ENCODE measurements around the gene TBC1D8.

DNA sequence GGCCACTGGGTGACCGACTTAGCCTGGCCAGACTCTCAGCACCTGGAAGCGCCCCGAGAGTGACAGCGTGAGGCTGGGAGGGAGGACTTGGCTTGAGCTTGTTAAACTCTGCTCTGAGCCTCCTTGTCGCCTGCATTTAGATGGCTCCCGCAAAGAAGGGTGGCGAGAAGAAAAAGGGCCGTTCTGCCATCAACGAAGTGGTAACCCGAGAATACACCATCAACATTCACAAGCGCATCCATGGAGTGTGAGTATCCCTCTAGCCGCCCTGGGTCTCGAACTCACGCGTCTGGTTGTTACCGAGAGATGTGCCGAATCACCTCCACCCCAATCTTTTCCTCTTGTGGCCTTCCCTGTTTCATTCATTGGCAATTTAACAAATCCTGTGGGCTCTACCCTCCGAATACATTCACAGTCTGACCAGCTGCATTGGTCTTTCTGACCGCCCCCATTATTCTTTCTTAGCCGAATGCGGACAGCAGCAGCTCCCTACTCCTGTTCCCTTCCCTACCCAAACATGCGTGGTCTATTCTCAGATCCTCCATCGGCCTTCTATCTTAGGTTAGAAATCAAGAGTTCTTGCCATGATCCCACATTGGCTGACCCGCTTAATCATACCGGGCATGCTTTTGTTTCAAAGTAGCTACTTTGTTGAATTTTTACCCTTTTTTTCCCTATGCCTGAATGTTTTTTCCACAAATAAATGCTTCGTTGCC, 148.5 kb downstream of the TBC1D8 start:
- TF ChIP-seq, protein P1, sequence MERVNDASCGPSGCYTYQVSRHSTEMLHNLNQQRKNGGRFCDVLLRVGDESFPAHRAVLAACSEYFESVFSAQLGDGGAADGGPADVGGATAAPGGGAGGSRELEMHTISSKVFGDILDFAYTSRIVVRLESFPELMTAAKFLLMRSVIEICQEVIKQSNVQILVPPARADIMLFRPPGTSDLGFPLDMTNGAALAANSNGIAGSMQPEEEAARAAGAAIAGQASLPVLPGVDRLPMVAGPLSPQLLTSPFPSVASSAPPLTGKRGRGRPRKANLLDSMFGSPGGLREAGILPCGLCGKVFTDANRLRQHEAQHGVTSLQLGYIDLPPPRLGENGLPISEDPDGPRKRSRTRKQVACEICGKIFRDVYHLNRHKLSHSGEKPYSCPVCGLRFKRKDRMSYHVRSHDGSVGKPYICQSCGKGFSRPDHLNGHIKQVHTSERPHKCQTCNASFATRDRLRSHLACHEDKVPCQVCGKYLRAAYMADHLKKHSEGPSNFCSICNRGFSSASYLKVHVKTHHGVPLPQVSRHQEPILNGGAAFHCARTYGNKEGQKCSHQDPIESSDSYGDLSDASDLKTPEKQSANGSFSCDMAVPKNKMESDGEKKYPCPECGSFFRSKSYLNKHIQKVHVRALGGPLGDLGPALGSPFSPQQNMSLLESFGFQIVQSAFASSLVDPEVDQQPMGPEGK (CRISPR knock-in tag; IDR thresholded peaks at IDR 0.05) = no peak
- TF ChIP-seq, protein P2, sequence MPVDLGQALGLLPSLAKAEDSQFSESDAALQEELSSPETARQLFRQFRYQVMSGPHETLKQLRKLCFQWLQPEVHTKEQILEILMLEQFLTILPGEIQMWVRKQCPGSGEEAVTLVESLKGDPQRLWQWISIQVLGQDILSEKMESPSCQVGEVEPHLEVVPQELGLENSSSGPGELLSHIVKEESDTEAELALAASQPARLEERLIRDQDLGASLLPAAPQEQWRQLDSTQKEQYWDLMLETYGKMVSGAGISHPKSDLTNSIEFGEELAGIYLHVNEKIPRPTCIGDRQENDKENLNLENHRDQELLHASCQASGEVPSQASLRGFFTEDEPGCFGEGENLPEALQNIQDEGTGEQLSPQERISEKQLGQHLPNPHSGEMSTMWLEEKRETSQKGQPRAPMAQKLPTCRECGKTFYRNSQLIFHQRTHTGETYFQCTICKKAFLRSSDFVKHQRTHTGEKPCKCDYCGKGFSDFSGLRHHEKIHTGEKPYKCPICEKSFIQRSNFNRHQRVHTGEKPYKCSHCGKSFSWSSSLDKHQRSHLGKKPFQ (CRISPR knock-in tag; IDR thresholded peaks at IDR 0.05; ENCODE audit: insufficient replicate concordance) = peak; percentile 27
- TF ChIP-seq, protein P3, sequence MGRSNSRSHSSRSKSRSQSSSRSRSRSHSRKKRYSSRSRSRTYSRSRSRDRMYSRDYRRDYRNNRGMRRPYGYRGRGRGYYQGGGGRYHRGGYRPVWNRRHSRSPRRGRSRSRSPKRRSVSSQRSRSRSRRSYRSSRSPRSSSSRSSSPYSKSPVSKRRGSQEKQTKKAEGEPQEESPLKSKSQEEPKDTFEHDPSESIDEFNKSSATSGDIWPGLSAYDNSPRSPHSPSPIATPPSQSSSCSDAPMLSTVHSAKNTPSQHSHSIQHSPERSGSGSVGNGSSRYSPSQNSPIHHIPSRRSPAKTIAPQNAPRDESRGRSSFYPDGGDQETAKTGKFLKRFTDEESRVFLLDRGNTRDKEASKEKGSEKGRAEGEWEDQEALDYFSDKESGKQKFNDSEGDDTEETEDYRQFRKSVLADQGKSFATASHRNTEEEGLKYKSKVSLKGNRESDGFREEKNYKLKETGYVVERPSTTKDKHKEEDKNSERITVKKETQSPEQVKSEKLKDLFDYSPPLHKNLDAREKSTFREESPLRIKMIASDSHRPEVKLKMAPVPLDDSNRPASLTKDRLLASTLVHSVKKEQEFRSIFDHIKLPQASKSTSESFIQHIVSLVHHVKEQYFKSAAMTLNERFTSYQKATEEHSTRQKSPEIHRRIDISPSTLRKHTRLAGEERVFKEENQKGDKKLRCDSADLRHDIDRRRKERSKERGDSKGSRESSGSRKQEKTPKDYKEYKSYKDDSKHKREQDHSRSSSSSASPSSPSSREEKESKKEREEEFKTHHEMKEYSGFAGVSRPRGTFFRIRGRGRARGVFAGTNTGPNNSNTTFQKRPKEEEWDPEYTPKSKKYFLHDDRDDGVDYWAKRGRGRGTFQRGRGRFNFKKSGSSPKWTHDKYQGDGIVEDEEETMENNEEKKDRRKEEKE (IDR thresholded peaks at IDR 0.05) = no peak
- TF ChIP-seq, protein P4, sequence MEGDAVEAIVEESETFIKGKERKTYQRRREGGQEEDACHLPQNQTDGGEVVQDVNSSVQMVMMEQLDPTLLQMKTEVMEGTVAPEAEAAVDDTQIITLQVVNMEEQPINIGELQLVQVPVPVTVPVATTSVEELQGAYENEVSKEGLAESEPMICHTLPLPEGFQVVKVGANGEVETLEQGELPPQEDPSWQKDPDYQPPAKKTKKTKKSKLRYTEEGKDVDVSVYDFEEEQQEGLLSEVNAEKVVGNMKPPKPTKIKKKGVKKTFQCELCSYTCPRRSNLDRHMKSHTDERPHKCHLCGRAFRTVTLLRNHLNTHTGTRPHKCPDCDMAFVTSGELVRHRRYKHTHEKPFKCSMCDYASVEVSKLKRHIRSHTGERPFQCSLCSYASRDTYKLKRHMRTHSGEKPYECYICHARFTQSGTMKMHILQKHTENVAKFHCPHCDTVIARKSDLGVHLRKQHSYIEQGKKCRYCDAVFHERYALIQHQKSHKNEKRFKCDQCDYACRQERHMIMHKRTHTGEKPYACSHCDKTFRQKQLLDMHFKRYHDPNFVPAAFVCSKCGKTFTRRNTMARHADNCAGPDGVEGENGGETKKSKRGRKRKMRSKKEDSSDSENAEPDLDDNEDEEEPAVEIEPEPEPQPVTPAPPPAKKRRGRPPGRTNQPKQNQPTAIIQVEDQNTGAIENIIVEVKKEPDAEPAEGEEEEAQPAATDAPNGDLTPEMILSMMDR (CRISPR knock-in tag; IDR thresholded peaks at IDR 0.05) = no peak
- TF ChIP-seq HNF4G (IDR thresholded peaks at IDR 0.05; ENCODE audit: borderline replicate concordance, low read depth, low read length) (no peak), HNF4G (CRISPR knock-in tag; IDR thresholded peaks at IDR 0.05; ENCODE audit: borderline replicate concordance, low read depth) (no peak), SMC3 (IDR thresholded peaks at IDR 0.05; ENCODE audit: low read length) (no peak), NFE2L1 (CRISPR knock-in tag; IDR thresholded peaks at IDR 0.05; ENCODE audit: borderline replicate concordance) (no peak), NFATC3 (CRISPR knock-in tag; IDR thresholded peaks at IDR 0.05) (no peak), ZSCAN21 (CRISPR knock-in tag; IDR thresholded peaks at IDR 0.05; ENCODE audit: borderline replicate concordance) (no peak), ZFP1 (CRISPR knock-in tag; IDR thresholded peaks at IDR 0.05) (no peak), ZKSCAN1 (IDR thresholded peaks at IDR 0.05; ENCODE audit: low read length) (0 out of 2 replicates have a peak, but pooled peaks have one; percentile 3), MIER2 (CRISPR knock-in tag; IDR thresholded peaks at IDR 0.05) (no peak), ZNF232 (CRISPR knock-in tag; IDR thresholded peaks at IDR 0.05; ENCODE audit: borderline replicate concordance) (no peak)
- TF ChIP-seq, protein P5, sequence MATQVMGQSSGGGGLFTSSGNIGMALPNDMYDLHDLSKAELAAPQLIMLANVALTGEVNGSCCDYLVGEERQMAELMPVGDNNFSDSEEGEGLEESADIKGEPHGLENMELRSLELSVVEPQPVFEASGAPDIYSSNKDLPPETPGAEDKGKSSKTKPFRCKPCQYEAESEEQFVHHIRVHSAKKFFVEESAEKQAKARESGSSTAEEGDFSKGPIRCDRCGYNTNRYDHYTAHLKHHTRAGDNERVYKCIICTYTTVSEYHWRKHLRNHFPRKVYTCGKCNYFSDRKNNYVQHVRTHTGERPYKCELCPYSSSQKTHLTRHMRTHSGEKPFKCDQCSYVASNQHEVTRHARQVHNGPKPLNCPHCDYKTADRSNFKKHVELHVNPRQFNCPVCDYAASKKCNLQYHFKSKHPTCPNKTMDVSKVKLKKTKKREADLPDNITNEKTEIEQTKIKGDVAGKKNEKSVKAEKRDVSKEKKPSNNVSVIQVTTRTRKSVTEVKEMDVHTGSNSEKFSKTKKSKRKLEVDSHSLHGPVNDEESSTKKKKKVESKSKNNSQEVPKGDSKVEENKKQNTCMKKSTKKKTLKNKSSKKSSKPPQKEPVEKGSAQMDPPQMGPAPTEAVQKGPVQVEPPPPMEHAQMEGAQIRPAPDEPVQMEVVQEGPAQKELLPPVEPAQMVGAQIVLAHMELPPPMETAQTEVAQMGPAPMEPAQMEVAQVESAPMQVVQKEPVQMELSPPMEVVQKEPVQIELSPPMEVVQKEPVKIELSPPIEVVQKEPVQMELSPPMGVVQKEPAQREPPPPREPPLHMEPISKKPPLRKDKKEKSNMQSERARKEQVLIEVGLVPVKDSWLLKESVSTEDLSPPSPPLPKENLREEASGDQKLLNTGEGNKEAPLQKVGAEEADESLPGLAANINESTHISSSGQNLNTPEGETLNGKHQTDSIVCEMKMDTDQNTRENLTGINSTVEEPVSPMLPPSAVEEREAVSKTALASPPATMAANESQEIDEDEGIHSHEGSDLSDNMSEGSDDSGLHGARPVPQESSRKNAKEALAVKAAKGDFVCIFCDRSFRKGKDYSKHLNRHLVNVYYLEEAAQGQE (IDR thresholded peaks at IDR 0.05; ENCODE audit: borderline replicate concordance in 1 of 2, low read depth in 1 of 2, low read length in 2 of 2) = no peak

All from HepG2 (cell line).